ENCODE data around the gene CUEDC2.
"Not testable (repeated sequence)": the region's sequence is repeated elsewhere in the genome, so short reads cannot be mapped to it uniquely, and the experiment has no call there.

The CUEDC2 gene

DNA sequence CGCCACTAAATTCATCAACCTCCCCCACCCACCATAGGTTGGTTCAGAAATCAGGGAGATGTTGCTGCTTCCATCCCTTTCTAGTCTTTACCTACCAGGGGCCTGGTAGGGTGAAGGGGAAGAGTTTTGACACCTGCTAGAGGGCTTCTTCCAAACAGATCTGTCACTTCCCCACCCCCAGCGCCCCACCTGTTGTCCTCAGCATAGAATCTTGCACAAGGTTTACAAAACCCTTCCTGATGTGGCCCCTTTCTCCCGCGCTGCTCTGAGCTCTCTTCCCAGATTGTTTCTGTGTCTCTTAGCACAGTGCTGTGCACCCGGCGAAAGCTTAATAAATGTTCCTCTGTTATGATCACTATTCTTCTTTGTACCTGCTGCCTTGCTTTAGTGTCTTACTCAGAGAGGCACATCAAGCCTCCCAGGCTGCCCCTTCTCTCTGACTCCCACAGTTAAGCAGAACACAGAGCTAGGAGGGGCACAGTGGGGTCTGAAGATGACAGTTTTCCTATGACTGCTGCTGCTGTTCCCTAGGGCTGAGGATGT lies 30.2 kb upstream of the CUEDC2 start:
- H3K4me3 ChIP-seq (ENCODE audit: low read length), result no peak overlapping the region
- no peak for DNase-seq (ENCODE audit: low read depth)

DNA sequence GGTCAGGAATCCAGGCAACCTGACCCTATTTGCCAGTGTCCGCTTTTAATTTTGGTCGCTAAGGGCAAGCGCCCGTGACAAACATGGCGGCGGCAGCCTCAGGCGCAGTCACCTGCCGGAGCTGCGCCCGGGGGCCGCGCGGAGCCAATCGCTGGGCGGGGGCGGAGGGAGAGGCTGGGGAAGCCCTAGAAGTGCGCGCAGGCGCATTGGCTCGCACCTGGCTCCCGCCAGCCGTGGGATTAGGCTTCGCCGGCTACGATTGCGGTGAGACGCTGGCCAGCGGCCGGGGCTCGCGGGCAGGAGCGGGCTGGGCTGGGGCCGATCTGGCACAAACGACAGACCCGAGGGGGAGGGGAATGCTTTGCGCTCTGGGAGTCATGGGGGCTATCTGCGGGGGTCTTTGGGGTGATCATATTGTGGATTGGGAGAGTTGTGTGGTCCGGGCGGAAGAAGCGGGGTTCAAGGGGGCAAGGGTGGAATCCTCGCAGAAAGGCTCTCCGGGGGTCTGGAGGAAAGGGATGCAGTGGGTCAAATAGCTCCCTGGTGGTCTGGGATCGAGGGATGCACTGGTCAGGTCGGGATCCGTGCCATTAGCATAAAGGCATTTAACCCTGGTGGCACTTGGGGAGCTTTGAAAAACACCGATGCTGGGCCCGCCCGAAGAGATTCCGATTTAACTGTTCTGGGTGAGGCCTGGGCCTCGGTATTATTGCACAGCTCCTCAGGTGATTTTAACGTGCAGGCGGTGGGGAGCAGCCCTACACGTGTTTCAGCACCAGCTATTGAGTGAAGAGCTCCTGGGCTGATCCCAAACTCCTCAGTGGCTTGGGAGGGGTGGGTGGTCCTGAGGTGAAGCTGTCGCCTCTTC lies 29.0 kb upstream of the CUEDC2 start:
- DNase-seq (ENCODE audit: low read depth), result peak; percentile 92
- H3K4me3 ChIP-seq (ENCODE audit: low read length), result peak overlapping the region; percentile 56
- TF ChIP-seq, protein P1, sequence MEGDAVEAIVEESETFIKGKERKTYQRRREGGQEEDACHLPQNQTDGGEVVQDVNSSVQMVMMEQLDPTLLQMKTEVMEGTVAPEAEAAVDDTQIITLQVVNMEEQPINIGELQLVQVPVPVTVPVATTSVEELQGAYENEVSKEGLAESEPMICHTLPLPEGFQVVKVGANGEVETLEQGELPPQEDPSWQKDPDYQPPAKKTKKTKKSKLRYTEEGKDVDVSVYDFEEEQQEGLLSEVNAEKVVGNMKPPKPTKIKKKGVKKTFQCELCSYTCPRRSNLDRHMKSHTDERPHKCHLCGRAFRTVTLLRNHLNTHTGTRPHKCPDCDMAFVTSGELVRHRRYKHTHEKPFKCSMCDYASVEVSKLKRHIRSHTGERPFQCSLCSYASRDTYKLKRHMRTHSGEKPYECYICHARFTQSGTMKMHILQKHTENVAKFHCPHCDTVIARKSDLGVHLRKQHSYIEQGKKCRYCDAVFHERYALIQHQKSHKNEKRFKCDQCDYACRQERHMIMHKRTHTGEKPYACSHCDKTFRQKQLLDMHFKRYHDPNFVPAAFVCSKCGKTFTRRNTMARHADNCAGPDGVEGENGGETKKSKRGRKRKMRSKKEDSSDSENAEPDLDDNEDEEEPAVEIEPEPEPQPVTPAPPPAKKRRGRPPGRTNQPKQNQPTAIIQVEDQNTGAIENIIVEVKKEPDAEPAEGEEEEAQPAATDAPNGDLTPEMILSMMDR (IDR thresholded peaks at IDR 0.05; ENCODE audit: insufficient read depth, low read depth, low read length, missing control alignments), result no peak

More for the DNA sequence above, 30.2 kb upstream of the CUEDC2 start:
- TF ChIP-seq, protein P1 (IDR thresholded peaks at IDR 0.05; ENCODE audit: insufficient read depth, low read depth, low read length, missing control alignments), result no peak

DNA sequence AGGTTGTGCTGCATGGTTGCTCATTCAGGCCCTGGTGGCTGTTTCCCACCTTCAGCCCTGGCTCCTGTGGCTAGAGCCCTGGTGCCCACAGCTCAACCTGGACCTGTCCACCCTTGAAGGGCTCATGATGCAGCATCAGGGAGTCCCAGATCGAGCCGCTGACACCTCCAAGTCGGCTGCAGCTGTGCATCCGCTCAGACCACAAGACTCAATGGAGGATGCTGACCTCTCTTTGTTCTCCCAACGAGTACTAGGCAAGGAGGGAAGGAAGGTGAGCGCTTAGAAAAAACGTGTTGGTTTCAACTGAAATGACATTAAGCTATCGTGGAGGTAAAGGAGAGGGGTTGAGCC lies 28.4 kb upstream of the CUEDC2 start:
- TF ChIP-seq, protein P1 (IDR thresholded peaks at IDR 0.05; ENCODE audit: insufficient read depth, low read depth, low read length, missing control alignments), result no peak
- no peak for DNase-seq (ENCODE audit: low read depth)
- H3K4me3 ChIP-seq (ENCODE audit: low read length), result peak overlapping the region; percentile 42

DNA sequence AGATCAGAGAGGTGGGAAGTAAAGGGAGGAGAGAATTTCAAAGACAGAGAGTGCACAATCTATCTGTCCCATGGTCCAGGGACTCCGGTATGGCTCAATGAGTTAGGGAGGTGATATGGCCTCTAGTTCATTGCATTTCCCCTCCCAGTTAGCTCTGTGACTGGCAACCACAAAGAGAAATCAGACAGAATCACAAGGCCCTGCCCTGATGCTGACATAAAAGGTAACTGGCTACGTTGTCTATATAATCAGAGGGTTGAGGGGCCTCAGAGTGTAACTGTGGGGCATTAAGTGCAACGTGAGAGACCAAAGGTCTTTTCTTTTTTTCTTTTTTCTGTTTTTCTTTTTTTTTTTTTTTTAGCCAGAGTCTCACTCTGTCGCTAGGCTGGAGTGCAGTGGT lies 26.3 kb upstream of the CUEDC2 start:
- TF ChIP-seq, protein P1 (IDR thresholded peaks at IDR 0.05; ENCODE audit: insufficient read depth, low read depth, low read length, missing control alignments), result no peak
- DNase-seq (ENCODE audit: low read depth), result no peak

DNA sequence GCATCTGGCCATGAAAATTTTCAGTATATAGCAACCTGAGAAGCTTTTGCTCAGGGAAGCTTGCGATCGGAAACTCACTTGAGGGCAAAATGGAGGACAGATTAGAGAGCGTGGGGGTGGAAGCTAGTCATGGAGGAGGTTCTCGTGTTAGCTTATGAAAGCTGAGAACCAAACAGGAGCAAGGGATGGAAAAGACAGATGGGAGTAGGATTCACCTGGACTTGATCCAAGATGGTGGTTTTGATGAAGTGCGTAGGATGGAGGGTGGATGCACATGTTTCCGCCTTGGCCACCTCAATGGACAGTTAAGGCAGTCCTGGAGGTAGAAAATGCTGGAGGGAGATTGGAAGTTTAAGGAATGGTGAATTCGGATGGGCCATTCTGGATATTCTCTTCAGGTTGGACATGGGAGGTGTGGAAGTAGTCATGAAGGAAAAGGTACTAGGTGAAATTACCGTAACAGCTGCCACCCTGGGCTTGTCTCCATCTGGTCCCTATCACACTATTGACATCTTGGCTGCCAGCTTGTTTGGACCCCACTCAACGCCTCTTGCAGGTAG lies 25.3 kb upstream of the CUEDC2 start:
- TF ChIP-seq, protein P1 (IDR thresholded peaks at IDR 0.05; ENCODE audit: insufficient read depth, low read depth, low read length, missing control alignments), result no peak
- DNase-seq (ENCODE audit: low read depth), result no peak

More for the DNA sequence above, 26.3 kb upstream of the CUEDC2 start:
- no peak overlapping the region for H3K4me3 ChIP-seq (ENCODE audit: low read length)

DNA sequence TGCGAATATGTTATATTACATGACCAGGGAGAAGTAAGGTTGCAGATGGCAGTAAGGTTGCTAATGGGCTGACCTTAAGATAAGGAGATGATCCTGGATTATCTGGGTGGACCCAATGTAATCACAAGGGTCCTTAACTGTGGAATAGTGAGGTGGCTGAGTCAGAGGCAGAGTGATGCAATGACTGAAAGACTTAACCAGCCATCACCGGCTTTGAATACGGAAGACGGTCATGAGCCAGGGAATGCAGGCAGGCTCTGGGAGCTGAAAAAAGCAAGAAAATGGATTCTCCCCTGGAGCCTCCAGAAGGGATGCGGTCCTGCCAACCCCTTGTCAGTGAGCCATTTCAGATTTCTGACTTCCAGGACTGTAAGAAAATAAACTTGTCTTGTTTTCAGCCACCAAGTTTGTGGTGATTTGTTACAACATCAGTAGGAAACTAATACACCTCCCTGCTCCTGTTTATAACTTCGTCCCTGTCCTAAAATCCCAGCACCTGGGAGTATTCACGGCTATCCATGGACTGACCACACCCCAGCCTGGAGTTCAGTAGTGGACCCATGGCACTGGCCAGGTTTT lies 23.6 kb upstream of the CUEDC2 start:
- DNase-seq (ENCODE audit: low read depth), result peak; percentile 84
- H3K4me3 ChIP-seq (ENCODE audit: low read length), result no peak overlapping the region
- TF ChIP-seq, protein P1 (IDR thresholded peaks at IDR 0.05; ENCODE audit: insufficient read depth, low read depth, low read length, missing control alignments), result no peak

More for the DNA sequence above, 25.3 kb upstream of the CUEDC2 start:
- no peak overlapping the region for H3K4me3 ChIP-seq (ENCODE audit: low read length)

DNA sequence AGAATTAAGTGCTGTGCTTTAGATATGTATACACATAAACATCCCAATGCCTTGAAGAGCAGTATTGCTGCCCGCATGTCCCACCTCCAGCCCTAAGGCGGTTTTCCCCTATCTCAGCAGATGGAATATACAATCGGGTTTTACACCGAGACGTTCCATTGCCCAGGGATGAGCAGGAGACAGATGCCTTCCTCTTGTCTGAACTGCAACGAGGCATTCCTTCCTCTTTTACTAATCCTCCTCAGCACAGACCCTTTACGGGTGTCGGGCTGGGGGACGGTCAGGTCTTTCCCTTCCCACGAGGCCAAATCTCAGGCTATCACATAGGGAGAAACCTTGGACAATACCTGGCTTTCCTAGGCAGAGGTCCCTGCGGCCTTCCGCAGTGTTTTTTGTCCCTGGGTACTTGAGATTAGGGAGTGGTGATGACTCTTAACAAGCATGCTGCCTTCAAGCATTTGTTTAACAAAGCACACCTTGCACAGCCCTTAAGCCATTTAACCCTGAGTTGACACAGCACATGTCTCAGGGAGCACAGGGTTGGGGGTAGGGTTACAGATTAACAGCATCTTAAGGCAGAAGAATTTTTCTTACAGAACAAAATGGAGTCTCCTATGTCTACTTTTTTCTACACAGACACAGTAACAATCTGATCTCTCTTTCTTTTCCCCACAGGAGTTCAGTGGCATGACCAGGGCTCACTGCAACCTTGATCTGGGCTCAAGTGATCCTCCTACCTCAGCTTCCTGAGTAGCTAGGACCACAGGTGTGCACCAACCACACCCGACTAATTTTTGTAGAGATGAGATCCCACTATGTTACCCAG lies 22.5 kb upstream of the CUEDC2 start:
- H3K4me3 ChIP-seq (ENCODE audit: low read length); DNase-seq (ENCODE audit: low read depth): not testable (repeated sequence)

All from epithelial cell of esophagus (primary cell).